OCI-LY7 (cell line): ENCODE data around the gene PDGFD. TPM values are rescaled to one million over a fixed set of nuclear protein-coding genes. Genes with fewer than 3 reads are reported as not detected.

Experiments
- BruUV-seq: library from RNA; stranded (reverse); fragments of 400-500 nt; replicated peaks from 2 replicates; lab custom pipeline; 2021; lab: Mats Ljungman, UMichigan
- CTCF ChIA-PET: fragments of 300-600 bp; sonication (Branson Sonifier 250); formaldehyde crosslinking; loops from one replicate; lab custom pipeline; 2022; ENCODE audit warnings: antibody characterized with exemption; ENCODE audit not compliant: unreplicated experiment; lab: Charles Lee
- POLR2A ChIA-PET: fragments of 300-600 bp; sonication (Branson Sonifier 250); formaldehyde crosslinking; loops from one replicate; lab custom pipeline; 2022; ENCODE audit warnings: antibody characterized with exemption; lab: Charles Lee
- DNase-seq: peaks from one replicate; pipeline ENCODE4 v3.0.0-alpha.2; 2015; ENCODE audit warnings: low spot score
- H2AFZ ChIP-seq: fragments of 200-600 bp; sonication (generic), shearing (Covaris generic); 2 replicates; pipeline ENCODE4 v1.6.1; 2014; ENCODE audit warnings: mild to moderate bottlenecking, antibody characterized with exemption, low read length, moderate library complexity
- H3K27ac ChIP-seq: fragments of 200-600 bp; sonication (generic); 2 replicates; pipeline ENCODE4 v1.5.1; 2014; ENCODE audit warnings: mixed run types, low read depth, mild to moderate bottlenecking, moderate library complexity, low read length, inconsistent platforms; ENCODE audit not compliant: poor library complexity, severe bottlenecking
- H3K36me3 ChIP-seq: fragments of 200-600 bp; sonication (generic); 2 replicates; pipeline ENCODE4 v1.6.1; 2014; ENCODE audit warnings: mild to moderate bottlenecking, antibody characterized with exemption, low read length, moderate library complexity, mixed read lengths; ENCODE audit not compliant: insufficient read depth
- H3K4me1 ChIP-seq: fragments of 200-600 bp; sonication (generic); 2 replicates; pipeline ENCODE4 v1.5.1; 2014; ENCODE audit warnings: mild to moderate bottlenecking, low read length; ENCODE audit not compliant: insufficient read depth, poor library complexity, severe bottlenecking
- H3K4me2 ChIP-seq: fragments of 200-600 bp; sonication (generic); 2 replicates; pipeline ENCODE4 v1.6.1; 2014; ENCODE audit warnings: mild to moderate bottlenecking, low read length
- H3K4me3 ChIP-seq: fragments of 200-600 bp; sonication (generic); 2 replicates; pipeline ENCODE4 v1.5.1; 2014; ENCODE audit warnings: mild to moderate bottlenecking, low read depth, low read length; ENCODE audit not compliant: poor library complexity, severe bottlenecking
- H3K79me2 ChIP-seq: fragments of 200-600 bp; sonication (generic); 2 replicates; pipeline ENCODE4 v1.6.1; 2016; ENCODE audit warnings: low read depth, mild to moderate bottlenecking, low read length, moderate library complexity, mixed read lengths; ENCODE audit not compliant: insufficient read depth
- H3K9me2 ChIP-seq: fragments of 200-600 bp; sonication (generic); 2 replicates; pipeline ENCODE4 v1.6.1; 2016; ENCODE audit warnings: mild to moderate bottlenecking, low read length, mixed read lengths; ENCODE audit not compliant: insufficient read depth
- H3K9me3 ChIP-seq: fragments of 200-600 bp; sonication (generic); 2 replicates; pipeline ENCODE4 v1.6.1; 2014; ENCODE audit warnings: mild to moderate bottlenecking, mixed run types, low read length, mixed read lengths
- H4K20me1 ChIP-seq: fragments of 200-600 bp; sonication (generic); 2 replicates; pipeline ENCODE4 v1.6.1; 2014; ENCODE audit warnings: mild to moderate bottlenecking, antibody characterized with exemption, low read length, moderate library complexity, mixed read lengths; ENCODE audit not compliant: insufficient read depth
- EZH2phosphoT487 ChIP-seq: fragments of 200-600 bp; sonication (generic); IDR thresholded peaks from 2 replicates; pipeline ENCODE4 v1.6.1; 2018; ENCODE audit warnings: low read depth, borderline replicate concordance, mild to moderate bottlenecking, mixed run types, antibody characterized with exemption, low read length, moderate library complexity, mixed read lengths
- intact Hi-C: fragments of 100-400 bp; cut with micrococcal nuclease; formaldehyde crosslinking; loops from one replicate; pipeline ENCODE4 v1.10.0; 2022; ENCODE audit not compliant: unreplicated experiment
- total RNA-seq, 2 experiments: library from RNA; depleted of rRNA in 1 of 2; stranded (reverse); fragments of >200 nt in 1 of 2; shearing (Covaris generic) in 1 of 2; gene quantifications; 2 replicates each; pipeline ENCODE4 v1.2.3, GENCODE V29; 2014 to 2022
- TF ChIP-seq, protein P1 (sequence below): fragments of 200-600 bp; sonication (generic); conservative IDR thresholded peaks from 2 replicates; pipeline ENCODE4 v1.5.1; 2014; ENCODE audit warnings: mild to moderate bottlenecking, antibody characterized with exemption, low read length, moderate library complexity, mixed read lengths

Gene PDGFD
- total RNA-seq, 2 experiments from 2014 or later: 1.0 to 6.0 TPM

DNA sequence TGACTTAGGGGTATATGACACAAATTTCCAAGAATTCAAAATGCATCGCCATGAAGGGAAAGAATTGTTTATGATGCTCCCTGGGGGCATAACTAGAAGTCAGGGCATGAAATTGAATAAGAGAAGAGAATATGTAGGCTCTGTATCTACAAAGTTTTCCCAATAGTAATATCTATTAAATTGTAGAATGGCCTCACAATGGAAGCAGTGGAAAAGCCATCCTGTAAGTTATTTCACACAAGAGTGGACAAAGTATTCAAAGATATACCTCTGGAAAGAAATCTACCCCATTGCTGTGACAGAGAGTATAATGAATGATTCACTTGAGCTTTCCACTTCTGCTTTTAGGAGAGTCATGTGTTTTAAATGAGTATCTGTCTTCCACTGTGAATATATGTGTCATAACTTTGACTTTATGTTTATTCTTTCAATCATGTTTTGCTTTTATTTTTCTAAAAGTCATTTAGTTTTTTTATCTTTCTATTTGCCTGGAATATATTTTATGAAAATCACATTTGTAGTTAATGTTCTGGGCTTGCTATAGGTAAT, 193.2 kb downstream of the PDGFD start:
- Histone ChIP-seq H4K20me1 (no peaks in the 10 kb centered on the region), H3K27ac (no peak overlapping the region), H3K9me2 (no peaks in the 10 kb centered on the region), H3K79me2 (no peaks in the 10 kb centered on the region), H2AFZ (no peak overlapping the region), H3K36me3 (no peaks in the 10 kb centered on the region), H3K9me3 (no peaks in the 10 kb centered on the region), H3K4me3 (no peak overlapping the region), H3K4me2 (no peak overlapping the region), H3K4me1 (no peaks in the 10 kb centered on the region)
- intact Hi-C loops: no loop called here
- TF ChIP-seq EZH2phosphoT487: no peak
- TF ChIP-seq, protein P1, sequence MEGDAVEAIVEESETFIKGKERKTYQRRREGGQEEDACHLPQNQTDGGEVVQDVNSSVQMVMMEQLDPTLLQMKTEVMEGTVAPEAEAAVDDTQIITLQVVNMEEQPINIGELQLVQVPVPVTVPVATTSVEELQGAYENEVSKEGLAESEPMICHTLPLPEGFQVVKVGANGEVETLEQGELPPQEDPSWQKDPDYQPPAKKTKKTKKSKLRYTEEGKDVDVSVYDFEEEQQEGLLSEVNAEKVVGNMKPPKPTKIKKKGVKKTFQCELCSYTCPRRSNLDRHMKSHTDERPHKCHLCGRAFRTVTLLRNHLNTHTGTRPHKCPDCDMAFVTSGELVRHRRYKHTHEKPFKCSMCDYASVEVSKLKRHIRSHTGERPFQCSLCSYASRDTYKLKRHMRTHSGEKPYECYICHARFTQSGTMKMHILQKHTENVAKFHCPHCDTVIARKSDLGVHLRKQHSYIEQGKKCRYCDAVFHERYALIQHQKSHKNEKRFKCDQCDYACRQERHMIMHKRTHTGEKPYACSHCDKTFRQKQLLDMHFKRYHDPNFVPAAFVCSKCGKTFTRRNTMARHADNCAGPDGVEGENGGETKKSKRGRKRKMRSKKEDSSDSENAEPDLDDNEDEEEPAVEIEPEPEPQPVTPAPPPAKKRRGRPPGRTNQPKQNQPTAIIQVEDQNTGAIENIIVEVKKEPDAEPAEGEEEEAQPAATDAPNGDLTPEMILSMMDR: no peak
- ChIA-PET POLR2A (no interaction called here), CTCF (no interaction called here)
- no TSS peak for BruUV-seq
- DNase-seq: no peak

DNA sequence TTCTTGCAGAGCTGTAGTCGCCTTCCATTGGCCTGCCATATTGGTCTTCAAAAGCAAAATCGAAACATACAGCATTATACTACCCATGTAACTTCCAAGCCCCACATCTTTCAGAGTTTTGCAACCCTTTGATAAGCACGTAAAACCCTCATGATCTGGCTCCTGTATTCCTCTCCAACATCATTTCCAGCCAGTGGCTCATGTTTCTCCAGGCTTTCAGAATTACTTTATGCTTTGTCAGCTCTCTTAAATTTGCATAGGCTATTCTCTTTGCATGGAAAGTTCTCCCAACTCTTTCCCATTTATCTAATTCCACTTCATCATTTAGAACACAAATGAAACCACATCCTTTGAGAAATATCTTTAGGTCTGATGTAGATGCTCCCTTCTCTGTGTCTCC, 195.3 kb downstream of the PDGFD start:
- intact Hi-C loops: no loop called here
- CTCF ChIA-PET: no interaction called here
- Histone ChIP-seq H2AFZ (no peak overlapping the region), H3K4me3 (no peak overlapping the region), H3K27ac (no peak overlapping the region), H3K36me3 (no peaks in the 10 kb centered on the region), H3K4me2 (no peak overlapping the region), H3K9me2 (no peaks in the 10 kb centered on the region), H4K20me1 (no peaks in the 10 kb centered on the region), H3K4me1 (no peaks in the 10 kb centered on the region), H3K79me2 (no peaks in the 10 kb centered on the region), H3K9me3 (no peaks in the 10 kb centered on the region)
- TF ChIP-seq, protein P1: no peak
- no peak for TF ChIP-seq EZH2phosphoT487
- no peak for DNase-seq
- BruUV-seq: no TSS peak
- POLR2A ChIA-PET: no interaction called here

DNA sequence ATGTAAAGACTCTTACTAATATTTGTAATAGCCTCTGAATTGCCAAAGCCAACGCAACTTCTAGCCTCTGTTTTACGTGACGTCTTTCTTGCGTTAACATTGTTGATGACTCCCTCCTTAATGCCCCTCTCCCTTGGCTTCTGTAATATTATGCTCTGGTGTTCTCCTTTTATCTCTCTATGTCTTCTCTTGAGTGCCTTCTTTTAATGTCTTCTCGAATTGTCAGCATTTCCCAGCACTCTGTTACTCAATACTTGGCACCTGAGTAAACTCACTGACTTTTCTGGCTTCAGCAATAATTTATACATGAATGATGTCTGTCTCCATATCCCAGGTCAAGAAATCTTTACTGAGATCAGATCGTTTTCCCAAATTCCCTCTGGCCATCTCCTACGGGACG, 196.0 kb downstream of the PDGFD start:
- ChIA-PET CTCF (no interaction called here), POLR2A (no interaction called here)
- no peak for DNase-seq
- H3K79me2 ChIP-seq: no peaks in the 10 kb centered on the region
- no peak overlapping the region for H3K4me2 ChIP-seq
- no peaks in the 10 kb centered on the region for H3K4me1 ChIP-seq
- H3K36me3 ChIP-seq: no peaks in the 10 kb centered on the region
- no TSS peak for BruUV-seq
- H4K20me1 ChIP-seq: no peaks in the 10 kb centered on the region
- no peaks in the 10 kb centered on the region for H3K9me2 ChIP-seq
- TF ChIP-seq EZH2phosphoT487: no peak
- TF ChIP-seq, protein P1: no peak
- no peaks in the 10 kb centered on the region for H3K9me3 ChIP-seq
- no peak overlapping the region for H3K4me3 ChIP-seq
- H2AFZ ChIP-seq: no peak overlapping the region
- H3K27ac ChIP-seq: no peak overlapping the region
- intact Hi-C loops: no loop called here
